ENCODE measurements around the gene CDH2. TPM values are rescaled to one million over a fixed set of nuclear protein-coding genes. Genes with fewer than 3 reads are reported as not detected.

CDH2 gene
- total RNA-seq, 4 donors from 2014 or later = 3.9 to 9.8 (median 7.5) TPM

DNA sequence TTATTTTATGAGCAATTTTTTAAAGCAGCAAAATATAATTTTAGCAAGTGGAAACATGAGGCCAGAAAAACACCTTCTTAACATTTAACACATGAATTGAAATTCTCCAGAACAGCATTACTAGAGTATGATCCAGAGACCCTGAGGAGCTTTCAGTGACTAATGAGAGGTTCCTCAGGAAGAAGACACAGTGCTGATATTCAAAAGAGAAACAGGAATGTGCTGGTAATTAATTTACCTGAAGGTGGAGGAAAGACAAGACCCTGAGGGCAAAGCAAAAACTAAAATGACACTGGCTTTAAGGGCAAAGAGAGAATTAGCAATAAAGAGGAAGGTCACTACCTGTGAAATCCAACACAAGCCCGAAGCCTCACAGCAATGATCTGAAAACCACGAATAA lies 97.0 kb downstream of the CDH2 start:
- Histone ChIP-seq H3K27me3 (no peaks in the 10 kb centered on the region), H3K27ac (no peak overlapping the region), H3K4me3 (no peak overlapping the region), H3K4me1 (no peaks in the 10 kb centered on the region), H3K9me3 (no peaks in the 10 kb centered on the region), H3K36me3 (no peaks in the 10 kb centered on the region)
- TF ChIP-seq POLR2A (IDR thresholded peaks at IDR 0.05) = no peak
- TF ChIP-seq, protein P1, sequence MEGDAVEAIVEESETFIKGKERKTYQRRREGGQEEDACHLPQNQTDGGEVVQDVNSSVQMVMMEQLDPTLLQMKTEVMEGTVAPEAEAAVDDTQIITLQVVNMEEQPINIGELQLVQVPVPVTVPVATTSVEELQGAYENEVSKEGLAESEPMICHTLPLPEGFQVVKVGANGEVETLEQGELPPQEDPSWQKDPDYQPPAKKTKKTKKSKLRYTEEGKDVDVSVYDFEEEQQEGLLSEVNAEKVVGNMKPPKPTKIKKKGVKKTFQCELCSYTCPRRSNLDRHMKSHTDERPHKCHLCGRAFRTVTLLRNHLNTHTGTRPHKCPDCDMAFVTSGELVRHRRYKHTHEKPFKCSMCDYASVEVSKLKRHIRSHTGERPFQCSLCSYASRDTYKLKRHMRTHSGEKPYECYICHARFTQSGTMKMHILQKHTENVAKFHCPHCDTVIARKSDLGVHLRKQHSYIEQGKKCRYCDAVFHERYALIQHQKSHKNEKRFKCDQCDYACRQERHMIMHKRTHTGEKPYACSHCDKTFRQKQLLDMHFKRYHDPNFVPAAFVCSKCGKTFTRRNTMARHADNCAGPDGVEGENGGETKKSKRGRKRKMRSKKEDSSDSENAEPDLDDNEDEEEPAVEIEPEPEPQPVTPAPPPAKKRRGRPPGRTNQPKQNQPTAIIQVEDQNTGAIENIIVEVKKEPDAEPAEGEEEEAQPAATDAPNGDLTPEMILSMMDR (IDR thresholded peaks at IDR 0.05) = no peak
- TF ChIP-seq EP300 (IDR thresholded peaks at IDR 0.05) = no peak
- 75 to 80% methylated on average over 2 of the region's 2 CpGs for WGBS, 2 donors
- DNase-seq (ENCODE audit: low spot score in 2 of 2) = no peak

DNA sequence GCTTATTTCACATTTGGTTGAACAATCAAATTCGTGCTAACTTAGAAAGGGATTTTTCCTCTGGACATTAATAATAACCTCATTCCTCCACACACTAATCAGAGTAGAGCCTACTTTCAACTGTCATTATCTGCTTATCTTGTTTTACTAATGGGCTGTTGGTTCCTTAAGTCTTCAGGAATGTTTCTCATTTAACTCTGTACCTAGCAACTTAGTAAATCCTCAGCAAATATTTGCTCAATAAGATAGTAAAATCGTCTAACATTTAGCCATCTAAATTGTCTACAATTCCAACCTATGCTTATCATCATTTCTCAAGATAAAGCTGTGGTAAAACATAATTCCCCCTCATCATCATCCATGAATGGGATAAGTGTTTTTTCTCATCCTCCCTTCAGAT lies 98.1 kb downstream of the CDH2 start:
- Histone ChIP-seq H3K4me3 (no peak overlapping the region), H3K4me1 (no peaks in the 10 kb centered on the region), H3K27me3 (no peaks in the 10 kb centered on the region), H3K36me3 (no peaks in the 10 kb centered on the region), H3K9me3 (no peaks in the 10 kb centered on the region), H3K27ac (no peak overlapping the region)
- TF ChIP-seq POLR2A (IDR thresholded peaks at IDR 0.05) (no peak), EP300 (IDR thresholded peaks at IDR 0.05) (no peak)
- TF ChIP-seq, protein P1 (IDR thresholded peaks at IDR 0.05) = no peak
- 48 to 53% methylated on average over 2 of the region's 2 CpGs for WGBS, 2 donors
- no peak for DNase-seq (ENCODE audit: low spot score in 2 of 2)

GRCh38 chr18:28078298-28078697 lies 98.6 kb downstream of the CDH2 start:
- 88% methylated on average over 4 of the region's 4 CpGs for WGBS, 2 donors
- Histone ChIP-seq H3K27ac (no peak overlapping the region), H3K4me1 (no peaks in the 10 kb centered on the region), H3K27me3 (no peaks in the 10 kb centered on the region), H3K36me3 (no peaks in the 10 kb centered on the region), H3K4me3 (no peak overlapping the region), H3K9me3 (no peaks in the 10 kb centered on the region)
- no peak for DNase-seq (ENCODE audit: low spot score in 2 of 2)
- TF ChIP-seq EP300 (IDR thresholded peaks at IDR 0.05) (no peak), POLR2A (IDR thresholded peaks at IDR 0.05) (no peak)
- TF ChIP-seq, protein P1 (IDR thresholded peaks at IDR 0.05) = no peak

- Histone ChIP-seq H3K4me1 (no peaks in the 10 kb centered on the region), H3K4me3 (no peak overlapping the region), H3K27ac (no peak overlapping the region), H3K36me3 (no peaks in the 10 kb centered on the region), H3K27me3 (no peaks in the 10 kb centered on the region), H3K9me3 (no peaks in the 10 kb centered on the region)
- 69 to 93% methylated on average over 3 of the region's 3 CpGs for whole genome bisulfite sequencing, 2 donors
- TF ChIP-seq, protein P1 (IDR thresholded peaks at IDR 0.05) = no peak
- no peak for TF ChIP-seq EP300 (IDR thresholded peaks at IDR 0.05)
- no peak for TF ChIP-seq POLR2A (IDR thresholded peaks at IDR 0.05)
- no peak for DNase-seq (ENCODE audit: low spot score in 2 of 2)
These were observed 101.4 kb downstream of the CDH2 start for GRCh38 chr18:28075501-28075900.

DNA sequence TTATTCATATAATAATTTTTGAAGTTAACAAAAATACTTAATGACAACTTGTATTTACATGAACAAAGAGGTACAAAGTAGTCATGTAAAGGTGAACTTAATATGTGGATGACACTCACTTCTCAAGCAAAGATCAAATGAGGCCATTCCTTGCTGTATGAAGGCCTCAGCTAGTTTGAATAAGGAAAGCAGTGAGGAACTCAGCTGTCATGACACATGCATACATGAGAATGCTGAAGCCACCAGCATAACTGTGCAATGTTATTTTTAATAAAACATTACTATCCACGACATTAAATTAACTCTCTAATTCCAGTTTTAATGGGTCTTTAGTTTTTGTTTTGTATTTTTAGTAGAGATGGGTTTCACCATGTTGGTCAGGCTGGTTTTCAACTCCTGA lies 102.9 kb downstream of the CDH2 start:
- no peak overlapping the region for H3K4me3 ChIP-seq
- DNase-seq (ENCODE audit: low spot score in 2 of 2) = no peak

More for the DNA sequence above, 102.9 kb downstream of the CDH2 start:
- TF ChIP-seq POLR2A (IDR thresholded peaks at IDR 0.05) (no peak), EP300 (IDR thresholded peaks at IDR 0.05) (no peak)
- TF ChIP-seq, protein P1 (IDR thresholded peaks at IDR 0.05) = no peak
- no peaks in the 10 kb centered on the region for H3K9me3 ChIP-seq
- H3K27ac ChIP-seq = no peak overlapping the region
- no peaks in the 10 kb centered on the region for H3K4me1 ChIP-seq
- no peaks in the 10 kb centered on the region for H3K27me3 ChIP-seq
- no peaks in the 10 kb centered on the region for H3K36me3 ChIP-seq
- WGBS, 2 donors = 64 to 71% methylated on average over 1 of the region's 1 CpG
